DOHH2 (cell line): ENCODE data around the gene TMEM30A.

Experiments
- CTCF ChIP-seq: fragments of 200-600 bp; sonication (generic); IDR thresholded peaks from one replicate; pipeline ENCODE4 v1.5.1; 2014; ENCODE audit warnings: antibody characterized with exemption, mild to moderate bottlenecking, low read depth, low read length; ENCODE audit not compliant: poor library complexity, severe bottlenecking
- EZH2phosphoT487 ChIP-seq: fragments of 200-600 bp; sonication (generic); IDR thresholded peaks from 2 replicates; pipeline ENCODE4 v1.6.1; 2017; ENCODE audit warnings: borderline replicate concordance, mild to moderate bottlenecking, antibody characterized with exemption, low read length, moderate library complexity, mixed read lengths

GRCh38 chr6:75210885-75211739, 73.5 kb downstream of the TMEM30A start:
- TF ChIP-seq CTCF (peak; percentile 76), EZH2phosphoT487 (no peak)
